Measurements from ENCODE around the gene MYH11.

- TF ChIP-seq, protein P1, sequence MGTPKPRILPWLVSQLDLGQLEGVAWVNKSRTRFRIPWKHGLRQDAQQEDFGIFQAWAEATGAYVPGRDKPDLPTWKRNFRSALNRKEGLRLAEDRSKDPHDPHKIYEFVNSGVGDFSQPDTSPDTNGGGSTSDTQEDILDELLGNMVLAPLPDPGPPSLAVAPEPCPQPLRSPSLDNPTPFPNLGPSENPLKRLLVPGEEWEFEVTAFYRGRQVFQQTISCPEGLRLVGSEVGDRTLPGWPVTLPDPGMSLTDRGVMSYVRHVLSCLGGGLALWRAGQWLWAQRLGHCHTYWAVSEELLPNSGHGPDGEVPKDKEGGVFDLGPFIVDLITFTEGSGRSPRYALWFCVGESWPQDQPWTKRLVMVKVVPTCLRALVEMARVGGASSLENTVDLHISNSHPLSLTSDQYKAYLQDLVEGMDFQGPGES (IDR thresholded peaks at IDR 0.05), result no peak
- no peak for TF ChIP-seq JUND (IDR thresholded peaks at IDR 0.05; ENCODE audit: low read depth, low read length)
- TF ChIP-seq MLLT1 (IDR thresholded peaks at IDR 0.05), result no peak
- TF ChIP-seq CHD2 (IDR thresholded peaks at IDR 0.05; ENCODE audit: borderline replicate concordance, low read depth, low read length), result no peak
- TF ChIP-seq CTCF (IDR thresholded peaks at IDR 0.05 in 2 of 3, conservative IDR thresholded peaks at IDR 0.05 in 1 of 3; ENCODE audit: control insufficient read depth in 2 of 3, extremely low read depth in 1 of 3, insufficient read depth in 1 of 3, low read depth in 3 of 3, low read length in 3 of 3), result no peak
Observed at GRCh38 chr16:15735610-15736009, 121.2 kb downstream of the MYH11 start.
